H1 (cell line): ENCODE measurements around the gene HLA-F. TPM values are rescaled to one million over a fixed set of nuclear protein-coding genes. Genes with fewer than 3 reads are reported as not detected.

ENCODE experiments used
- CTCF ChIA-PET: fragments of 300-600 bp; sonication (Branson Sonifier 250); formaldehyde crosslinking; loops from one replicate; lab custom pipeline; 2021; ENCODE audit not compliant: partially characterized antibody; lab: Charles Lee
- POLR2A ChIA-PET: fragments of 300-600 bp; sonication (Branson Sonifier 250); formaldehyde crosslinking; loops from one replicate; lab custom pipeline; 2021; ENCODE audit warnings: inconsistent platforms; ENCODE audit not compliant: partially characterized antibody; lab: Charles Lee
- DNase-seq, 2 experiments: peaks; one replicate each; pipeline versions ENCODE4 v3.0.0 to v3.0.0-alpha.2; 2010 to 2022; ENCODE audit warnings: low spot score in 2 of 2, low read depth in 1 of 2, mixed read lengths in 1 of 2
- FAIRE-seq: peaks from 2 replicates; lab custom pipeline; 2011; peaks lifted over from hg19 to GRCh38; lab: Jason Lieb, UNC
- H2AFZ ChIP-seq: 2 replicates; pipeline ENCODE4 v1.8.1; 2012; ENCODE audit warnings: low read length, inconsistent platforms
- H2AK5ac ChIP-seq: 2 replicates; pipeline ENCODE4 v1.6.1; 2013; ENCODE audit warnings: low read depth, low read length
- H2BK120ac ChIP-seq: replicated peaks from 2 replicates; pipeline ENCODE3; 2013; ENCODE audit warnings: low read depth, low read length, inconsistent platforms
- H2BK12ac ChIP-seq: 2 replicates; pipeline ENCODE4 v1.6.1; 2013; ENCODE audit warnings: low read depth, low read length
- H2BK15ac ChIP-seq: 2 replicates; pipeline ENCODE4 v1.6.1; 2013; ENCODE audit warnings: low read length
- H2BK20ac ChIP-seq: 2 replicates; pipeline ENCODE4 v1.6.1; 2013; ENCODE audit warnings: low read length
- H2BK5ac ChIP-seq: 2 replicates; pipeline ENCODE4 v1.6.1; 2013; ENCODE audit warnings: low read depth, low read length
- H3K14ac ChIP-seq: 2 replicates; pipeline ENCODE4 v1.6.1; 2013; ENCODE audit warnings: inconsistent platforms; ENCODE audit not compliant: insufficient read length
- H3K18ac ChIP-seq: 2 replicates; pipeline ENCODE4 v1.6.1; 2013; ENCODE audit warnings: low read length; ENCODE audit errors: extremely low read depth
- H3K23ac ChIP-seq: 2 replicates; pipeline ENCODE4 v1.6.1; 2013; ENCODE audit warnings: inconsistent platforms; ENCODE audit not compliant: insufficient read length
- H3K23me2 ChIP-seq: 2 replicates; pipeline ENCODE4 v1.6.1; 2013; ENCODE audit warnings: low read depth, low read length
- H3K27ac ChIP-seq: 2 replicates; pipeline ENCODE4 v1.6.1; 2011; ENCODE audit warnings: low read depth, low read length, inconsistent platforms
- H3K27me3 ChIP-seq, 4 experiments: replicated peaks in 1 of 4; 1 replicate in 1 of 4; 2 replicates in 3 of 4; pipeline versions ENCODE4 v1.6.1 to v1.8.1; 2011 to 2013; ENCODE audit warnings: low read length in 3 of 4, mild to moderate bottlenecking in 3 of 4, inconsistent platforms in 2 of 4, mixed read lengths in 2 of 4, moderate library complexity in 1 of 4; ENCODE audit not compliant: control insufficient read depth in 3 of 4, insufficient read depth in 3 of 4; ENCODE audit errors: extremely low read depth in 1 of 4
- H3K36me3 ChIP-seq, 4 experiments: 2 replicates each; pipeline versions ENCODE4 v1.6.1 to v1.8.1; 2011 to 2013; ENCODE audit warnings: mild to moderate bottlenecking in 4 of 4, low read length in 3 of 4, moderate library complexity in 2 of 4, control low read depth in 1 of 4, inconsistent platforms in 1 of 4; ENCODE audit not compliant: insufficient read depth in 4 of 4, control insufficient read depth in 2 of 4
- H3K4ac ChIP-seq: replicated peaks from 2 replicates; pipeline ENCODE3; 2013; ENCODE audit warnings: low read length, low read depth, mixed read lengths, inconsistent platforms; ENCODE audit not compliant: insufficient read length
- H3K4me1 ChIP-seq, 4 experiments: replicated peaks in 1 of 4; 1 replicate in 1 of 4; 2 replicates in 3 of 4; pipeline versions ENCODE4 v1.6.1 to v1.8.1; 2011 to 2013; ENCODE audit warnings: low read length in 3 of 4, inconsistent platforms in 2 of 4, mixed read lengths in 1 of 4; ENCODE audit not compliant: insufficient read depth in 4 of 4, control insufficient read depth in 3 of 4
- H3K4me2 ChIP-seq, 2 experiments: 2 replicates each; pipeline versions ENCODE4 v1.6.1 to v1.8.1; 2011 to 2013; ENCODE audit warnings: low read depth in 2 of 2, low read length in 2 of 2, control low read depth in 1 of 2, inconsistent platforms in 1 of 2, mild to moderate bottlenecking in 1 of 2; ENCODE audit not compliant: insufficient read depth in 1 of 2
- H3K4me3 ChIP-seq, 4 experiments: fragments of 200-600, 300-600 bp in 1 of 4; sonication (generic), shearing (Covaris generic), sonication (Bioruptor Twin) in 1 of 4; 2 replicates each; pipeline versions ENCODE4 v1.5.1 to v1.8.1; 2011 to 2016; ENCODE audit warnings: low read length in 4 of 4, low read depth in 3 of 4, control low read depth in 2 of 4, inconsistent platforms in 2 of 4, mild to moderate bottlenecking in 2 of 4, mixed read lengths in 1 of 4, moderate library complexity in 1 of 4; ENCODE audit not compliant: insufficient read depth in 2 of 4; ENCODE audit errors: extremely low read depth in 1 of 4
- H3K56ac ChIP-seq: replicated peaks from 2 replicates; pipeline ENCODE3; 2013; ENCODE audit warnings: low read depth, mild to moderate bottlenecking, mixed read lengths, low read length, inconsistent platforms; ENCODE audit not compliant: insufficient read length
- H3K79me1 ChIP-seq: 2 replicates; pipeline ENCODE4 v1.6.1; 2013; ENCODE audit warnings: low read depth, low read length, control low read depth
- H3K79me2 ChIP-seq, 2 experiments: 2 replicates each; pipeline versions ENCODE4 v1.6.1 to v1.8.1; 2012 to 2013; ENCODE audit warnings: low read length in 2 of 2, mild to moderate bottlenecking in 2 of 2, inconsistent platforms in 1 of 2; ENCODE audit not compliant: insufficient read depth in 2 of 2, control insufficient read depth in 1 of 2
- H3K9ac ChIP-seq, 4 experiments: replicated peaks in 1 of 4; 1 replicate in 1 of 4; 2 replicates in 3 of 4; pipeline versions ENCODE4 v1.6.1 to v1.8.1; 2011 to 2013; ENCODE audit warnings: low read depth in 3 of 4, low read length in 3 of 4, control low read depth in 2 of 4, mild to moderate bottlenecking in 2 of 4, moderate library complexity in 2 of 4, inconsistent platforms in 1 of 4; ENCODE audit errors: extremely low read depth in 1 of 4
- H3K9me3 ChIP-seq, 2 experiments: 2 replicates each; pipeline versions ENCODE4 v1.6.1 to v1.8.1; 2012 to 2013; ENCODE audit warnings: mild to moderate bottlenecking in 2 of 2, moderate library complexity in 2 of 2, control low read depth in 1 of 2, inconsistent platforms in 1 of 2, low read depth in 1 of 2, low read length in 1 of 2, mixed read lengths in 1 of 2; ENCODE audit not compliant: insufficient read depth in 2 of 2
- H4K20me1 ChIP-seq, 2 experiments: replicated peaks in 1 of 2; 2 replicates each; pipeline versions ENCODE3 to v1.8.1; 2011 to 2013; ENCODE audit warnings: inconsistent platforms in 2 of 2, low read length in 2 of 2, mild to moderate bottlenecking in 1 of 2; ENCODE audit not compliant: insufficient read depth in 2 of 2, control insufficient read depth in 1 of 2
- H4K5ac ChIP-seq: 2 replicates; pipeline ENCODE4 v1.6.1; 2013; ENCODE audit warnings: low read length, low read depth, mixed read lengths, inconsistent platforms; ENCODE audit not compliant: insufficient read length
- H4K8ac ChIP-seq: 2 replicates; pipeline ENCODE4 v1.8.0; 2013; ENCODE audit warnings: mild to moderate bottlenecking, moderate library complexity, low read length, inconsistent platforms; ENCODE audit not compliant: insufficient read depth; ENCODE audit errors: extremely low read depth
- H4K91ac ChIP-seq: replicated peaks from 2 replicates; pipeline ENCODE3; 2013; ENCODE audit warnings: low read length, mixed read lengths, inconsistent platforms; ENCODE audit not compliant: insufficient read length
- ASH2L ChIP-seq: fragments of 200-600, 300-600 bp; sonication (generic); IDR thresholded peaks from one replicate; pipeline ENCODE4 v1.7.1; 2017; ENCODE audit warnings: low read length
- RBBP5 ChIP-seq: IDR thresholded peaks from 2 replicates; pipeline ENCODE4 v1.7.1; 2012; ENCODE audit warnings: low read depth, mild to moderate bottlenecking, inconsistent platforms, low read length, moderate library complexity, borderline replicate concordance
- SP1 ChIP-seq: IDR thresholded peaks from 2 replicates; pipeline ENCODE4 v1.6.1; 2011; ENCODE audit warnings: low read depth, low read length
- SP4 ChIP-seq: IDR thresholded peaks from 2 replicates; pipeline ENCODE4 v1.6.1; 2012; ENCODE audit warnings: low read length, inconsistent platforms
- WGBS, 2 experiments: shearing (Covaris generic) in 1 of 2; methylation state at CpG; one replicate each; pipeline versions ENCODE4 v1.1.6 to v1.1.7; 2013 to 2015; ENCODE audit warnings: low lambda C conversion rate in 2 of 2, mixed read lengths in 2 of 2, inconsistent platforms in 1 of 2, low coverage in 1 of 2, missing lambda C conversion rate in 1 of 2; ENCODE audit not compliant: insufficient replicate concordance in 2 of 2, insufficient coverage in 1 of 2, insufficient read length in 1 of 2; ENCODE audit errors: extremely low coverage in 1 of 2, missing lambda C conversion rate in 1 of 2; 5-methylcytosine and 5-hydroxymethylcytosine counted together
- polyA plus RNA-seq, 7 experiments: library from polyadenylated mRNA; depleted of rRNA in 3 of 7; stranded (reverse) in 5 of 7; unstranded in 2 of 7; fragments of >200 nt in 5 of 7; fragments of 200-250 nt in 2 of 7; gene quantifications; 1 replicate in 5 of 7; 2 replicates in 1 of 7; 4 replicates in 1 of 7; pipeline versions ENCODE4 v1.2.1 to v1.2.3, GENCODE V29; 2011 to 2013; ENCODE audit warnings: missing spikeins in 2 of 7, mixed read lengths in 2 of 7
- total RNA-seq: library from RNA; stranded (reverse); fragmentation: NEBNext Ultra II Directional; extraction: Animal tissue kit (Norgen Biotek cat#: 25700); gene quantifications from 2 replicates; pipeline ENCODE4 v1.2.1, GENCODE V29; 2021

Gene HLA-F
- total and polyA plus RNA-seq, 2 of the 8 experiments (the other 6 are each of a cell fraction or from before 2014, with no cell fraction given): 9.6 to 11.7 TPM

- ChIA-PET POLR2A (no interaction called here), CTCF (interaction anchor here (0.7 to 3.5 kb wide), 9 partner anchors 8 to 137 kb away, joined by 3 to 18 read pairs (median 5); no protein-coding TSS in a partner anchor)
- 88% methylated on average over 1 of the region's 1 CpG; no CpG with 5 or more reads in 1 of the 2 experiments for whole genome bisulfite sequencing, 2 experiments
- Histone ChIP-seq H3K79me2 (no peaks in the 10 kb centered on the region), H2AK5ac (no peak overlapping the region), H2BK15ac (no peak overlapping the region), H4K20me1 (peaks cover 0 to 1% of the 10 kb centered on the region in 2 experiments), H3K56ac (no peak overlapping the region), H2BK5ac (no peak overlapping the region), H3K9me3 (no peaks in the 10 kb centered on the region), H2BK20ac (no peak overlapping the region), H2AFZ (no peak overlapping the region), H3K4me3 (no peak overlapping the region), H4K91ac (no peak overlapping the region), H3K23ac (no peak overlapping the region), H3K4ac (no peak overlapping the region), H3K79me1 (no peaks in the 10 kb centered on the region), H3K18ac (no peak overlapping the region), H3K27ac (no peak overlapping the region), H3K36me3 (no peaks in the 10 kb centered on the region), H4K8ac (no peak overlapping the region), H2BK12ac (no peak overlapping the region), H3K4me1 (peaks cover 0 to 6% (median under 1%) of the 10 kb centered on the region in 4 experiments; a peak in 3 of 7 replicates), H3K27me3 (peaks cover 10 to 34% (median 30%) of the 10 kb centered on the region in 4 experiments), H3K4me2 (no peak overlapping the region), H3K9ac (no peak overlapping the region), H4K5ac (no peak overlapping the region), H2BK120ac (no peak overlapping the region), H3K23me2 (peaks cover 10% of the 10 kb centered on the region; the same call in 1 of the 2 replicates), H3K14ac (no peak overlapping the region)
- FAIRE-seq (no peak), DNase-seq (no peak)
- TF ChIP-seq ASH2L (no peak), SP4 (no peak), RBBP5 (no peak), SP1 (no peak)
Observed at GRCh38 chr6:29726001-29726400, 2.8 kb downstream of the HLA-F start.
